Fibroblast of skin of left biceps (primary cell): ENCODE results near the gene NPY4R2.
"Not testable (repeated sequence)": the region's sequence is repeated elsewhere in the genome, so short reads cannot be mapped to it uniquely, and the experiment has no call there.

ENCODE experiments used
- DNase-seq, 2 experiments: peaks; one replicate each; pipeline ENCODE4 v3.0.0-alpha.2; 2013; ENCODE audit warnings: low read depth in 2 of 2

The NPY4R2 gene

GRCh38 chr10:47933462-47933861 lies 15.0 kb downstream of the NPY4R2 start:
- DNase-seq: not testable (repeated sequence)

GRCh38 chr10:47936772-47937228 lies 18.3 kb downstream of the NPY4R2 start:
- not testable (repeated sequence) for DNase-seq

GRCh38 chr10:47937634-47938033 lies 19.2 kb downstream of the NPY4R2 start:
- not testable (repeated sequence) for DNase-seq

- DNase-seq: not testable (repeated sequence)
Observed at GRCh38 chr10:47940821-47941220, 22.4 kb downstream of the NPY4R2 start.

- not testable (repeated sequence) for DNase-seq
Observed at GRCh38 chr10:47941379-47941778, 22.9 kb downstream of the NPY4R2 start.

GRCh38 chr10:47942351-47943019 lies 24.0 kb downstream of the NPY4R2 start:
- DNase-seq: not testable (repeated sequence)

GRCh38 chr10:47943328-47943727 lies 24.9 kb downstream of the NPY4R2 start:
- DNase-seq: not testable (repeated sequence)

GRCh38 chr10:47947424-47947823 lies 29.0 kb downstream of the NPY4R2 start:
- not testable (repeated sequence) for DNase-seq

GRCh38 chr10:47957158-47957557 lies 38.7 kb downstream of the NPY4R2 start:
- DNase-seq: not testable (repeated sequence)

- not testable (repeated sequence) for DNase-seq
Observed at GRCh38 chr10:47959677-47960076, 41.2 kb downstream of the NPY4R2 start.

GRCh38 chr10:47960699-47961098 lies 42.2 kb downstream of the NPY4R2 start:
- not testable (repeated sequence) for DNase-seq

- not testable (repeated sequence) for DNase-seq
Observed at GRCh38 chr10:47962785-47963184, 44.3 kb downstream of the NPY4R2 start.

- not testable (repeated sequence) for DNase-seq
Observed at GRCh38 chr10:47964280-47965063, 46.0 kb downstream of the NPY4R2 start.

GRCh38 chr10:47968988-47969387 lies 50.5 kb downstream of the NPY4R2 start:
- not testable (repeated sequence) for DNase-seq

GRCh38 chr10:47970047-47970446 lies 51.6 kb downstream of the NPY4R2 start:
- DNase-seq: not testable (repeated sequence)

GRCh38 chr10:47971598-47971997 lies 53.1 kb downstream of the NPY4R2 start:
- not testable (repeated sequence) for DNase-seq

- not testable (repeated sequence) for DNase-seq
Observed at GRCh38 chr10:47972077-47972476, 53.6 kb downstream of the NPY4R2 start.
